GM12874 (cell line): Measurements from ENCODE around the gene GLIS1.
A peak's percentile ranks its signal among the peaks of the same experiment; 100 is the strongest.

Experiments
- CTCF ChIP-seq: IDR thresholded peaks from 2 replicates; pipeline ENCODE4 v1.5.1; 2011; ENCODE audit warnings: low read depth, mild to moderate bottlenecking, control low read depth, low read length, moderate library complexity; ENCODE audit not compliant: insufficient read depth

Gene GLIS1

GRCh38 chr1:53592985-53593757 lies 145.8 kb downstream of the GLIS1 start:
- no peak for TF ChIP-seq CTCF

- TF ChIP-seq CTCF = peak; percentile 10; the same call in 1 of the 2 replicates
Observed at GRCh38 chr1:53592521-53592982, 146.4 kb downstream of the GLIS1 start.

GRCh38 chr1:53591924-53592323 lies 147.0 kb downstream of the GLIS1 start:
- no peak for TF ChIP-seq CTCF

GRCh38 chr1:53590531-53591515 lies 148.1 kb downstream of the GLIS1 start:
- no peak for TF ChIP-seq CTCF

GRCh38 chr1:53590104-53590503 lies 148.9 kb downstream of the GLIS1 start:
- no peak for TF ChIP-seq CTCF

GRCh38 chr1:53589043-53589887 lies 149.7 kb downstream of the GLIS1 start:
- no peak for TF ChIP-seq CTCF
